CD4-positive, alpha-beta T cell treated with Interleukin-10 for 1 hour (primary cell): Measurements from ENCODE around the gene SPDEF.

ENCODE experiments used
- DNase-seq: peaks from one replicate; pipeline ENCODE4 v3.0.0-alpha.2; 2020

SPDEF gene

DNA sequence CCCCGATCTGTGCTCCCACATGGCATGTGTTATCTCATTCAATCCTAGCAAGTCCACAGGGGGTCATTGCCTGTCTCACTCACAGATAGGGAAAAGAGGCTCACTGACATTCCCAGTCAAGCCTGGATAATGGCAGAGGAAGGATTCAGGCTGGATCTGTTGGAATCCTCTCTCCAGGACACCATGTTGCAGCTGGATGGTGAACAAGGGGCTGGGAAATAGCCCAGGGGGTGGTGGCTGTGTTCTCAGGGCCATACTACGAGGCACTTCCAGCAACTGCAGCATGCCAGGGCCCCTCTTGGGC, 5.0 kb upstream of the SPDEF start:
- DNase-seq = no peak

- no peak for DNase-seq
These were observed 4.5 kb upstream of the SPDEF start for GRCh38 chr6:34560366-34561226.

DNA sequence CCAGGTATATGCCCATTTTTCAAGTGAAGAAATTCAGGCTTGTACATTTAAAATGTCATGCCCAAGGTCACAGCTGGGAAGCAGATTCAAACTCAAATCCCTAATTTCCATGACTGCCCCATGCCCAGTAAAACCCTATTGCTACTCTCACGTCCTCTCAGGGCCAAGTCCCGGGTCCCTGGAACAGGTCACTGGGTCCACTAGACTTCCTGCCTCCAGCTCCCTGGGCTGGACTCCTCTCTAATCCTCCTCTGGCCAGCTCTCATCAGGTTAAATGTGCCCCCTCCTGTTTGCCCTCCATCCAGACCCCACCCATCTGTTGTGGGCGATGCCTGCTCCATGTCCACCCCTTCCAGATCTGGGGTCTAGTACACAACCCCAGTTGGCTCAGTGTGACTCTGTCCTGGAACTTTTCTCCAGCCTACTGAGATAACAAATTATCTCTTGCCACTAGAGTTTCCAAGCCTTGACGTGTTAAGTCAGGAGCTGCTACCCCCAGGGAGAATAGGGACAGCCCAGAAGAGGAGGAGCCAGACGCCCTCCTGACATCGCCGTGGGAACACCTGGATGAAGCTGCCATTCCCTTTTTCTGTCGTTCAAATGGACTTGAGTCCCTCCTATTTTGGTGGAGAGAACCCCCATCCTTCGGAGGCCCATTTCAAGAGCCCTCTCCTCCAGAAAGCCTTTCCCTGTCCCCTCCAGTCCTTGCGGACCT, 3.7 kb upstream of the SPDEF start:
- no peak for DNase-seq

GRCh38 chr6:34558172-34558714, 2.1 kb upstream of the SPDEF start:
- DNase-seq = no peak

DNA sequence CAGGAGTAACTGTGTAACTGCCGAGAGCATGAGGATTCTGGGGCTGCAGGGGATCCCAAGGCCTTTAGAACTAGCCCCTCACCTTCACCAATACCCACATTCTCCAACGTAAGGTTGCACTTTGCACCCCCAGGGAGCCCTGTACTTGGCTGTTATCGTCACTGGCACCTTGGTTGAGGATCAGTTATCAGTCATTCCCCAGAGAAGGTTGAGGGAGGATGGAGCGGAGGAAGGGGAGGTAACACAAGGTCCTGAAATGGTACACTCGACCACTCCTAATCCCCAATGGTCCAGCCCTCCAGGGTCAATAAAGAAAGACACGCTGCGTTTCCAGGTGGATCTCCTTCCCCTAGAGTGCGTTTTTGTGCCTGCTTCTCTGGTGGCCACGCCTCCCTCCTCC, 1.1 kb upstream of the SPDEF start:
- no peak for DNase-seq

GRCh38 chr6:34556493-34556892, 364 bp upstream of the SPDEF start:
- no peak for DNase-seq

DNA sequence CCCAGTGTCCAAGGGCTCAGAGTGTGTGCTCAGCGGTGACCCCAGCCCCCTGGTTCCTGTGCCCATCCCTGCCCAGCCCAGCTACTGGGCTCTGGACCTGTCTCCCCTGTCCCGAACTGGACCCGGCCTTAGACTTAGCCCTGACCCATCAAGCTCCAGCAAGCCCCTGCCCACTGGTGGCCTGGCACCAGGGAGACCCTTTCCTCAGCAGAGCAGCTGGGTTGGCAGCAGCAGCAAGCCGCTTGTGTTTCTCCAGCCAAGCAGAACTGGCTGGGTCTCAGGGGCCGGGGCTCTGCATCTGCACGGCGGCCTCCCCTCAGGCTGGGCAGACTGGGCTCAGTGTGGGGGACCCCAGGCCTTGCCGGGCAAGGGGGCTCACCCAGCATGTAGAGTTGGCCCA, 801 bp downstream of the SPDEF start:
- DNase-seq = no peak

GRCh38 chr6:34555007-34555322, 1.2 kb downstream of the SPDEF start:
- no peak for DNase-seq

DNA sequence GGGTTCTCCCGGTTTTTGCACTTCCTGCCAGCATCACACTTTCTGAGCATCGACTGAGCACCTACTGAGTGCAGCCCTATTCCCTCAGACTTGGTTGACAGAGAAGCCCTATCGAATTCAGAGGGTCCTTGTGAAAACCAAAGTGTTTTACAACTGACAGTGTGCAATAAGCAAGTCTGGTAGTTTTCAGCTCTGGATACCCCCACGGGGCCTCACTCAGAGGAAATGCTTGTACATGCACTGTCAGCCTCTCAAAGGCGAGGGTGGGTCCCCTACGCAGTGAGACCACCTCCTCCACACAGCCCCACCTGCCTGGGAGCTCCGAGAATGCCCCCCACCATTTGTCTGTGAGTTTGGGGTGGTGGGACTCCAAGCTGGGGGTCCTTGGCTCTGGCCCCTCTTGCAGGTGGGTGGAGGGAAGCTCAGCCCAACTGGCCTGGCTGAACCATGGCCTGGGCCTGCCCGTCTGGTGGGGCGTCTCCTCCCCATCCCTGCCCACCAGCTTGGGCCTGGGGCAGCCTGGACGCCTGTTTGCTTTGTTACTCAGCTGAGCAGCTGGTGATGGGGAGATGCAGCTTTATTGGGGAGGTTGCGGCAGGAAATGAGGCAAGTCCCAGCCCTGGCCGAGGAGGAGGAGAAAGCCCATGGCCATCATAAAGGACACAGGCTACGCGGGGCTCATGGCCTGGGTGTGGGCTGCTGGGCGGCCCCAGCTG, 1.7 kb downstream of the SPDEF start:
- DNase-seq = no peak

GRCh38 chr6:34553750-34554149, 2.4 kb downstream of the SPDEF start:
- no peak for DNase-seq

DNA sequence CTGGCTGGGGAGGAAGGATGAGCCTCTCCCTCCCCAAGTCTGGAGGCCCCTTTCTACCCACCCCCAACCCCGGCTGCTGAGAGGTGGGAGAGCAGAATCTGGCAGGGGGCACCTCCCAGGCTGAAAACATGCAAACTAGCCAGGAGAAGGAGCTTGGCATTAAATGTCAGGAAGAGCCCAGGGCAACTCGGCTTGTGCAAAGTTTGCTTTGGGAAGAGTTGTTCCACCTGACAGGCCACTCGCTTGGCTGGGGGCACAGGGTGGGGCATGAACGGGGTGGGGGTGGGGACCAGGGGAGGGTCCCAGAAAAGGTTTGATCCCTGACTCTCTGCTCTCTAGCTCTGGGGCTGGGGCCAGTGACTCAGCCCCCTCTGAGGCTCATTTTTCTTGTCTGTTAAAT, 3.0 kb downstream of the SPDEF start:
- DNase-seq = no peak

DNA sequence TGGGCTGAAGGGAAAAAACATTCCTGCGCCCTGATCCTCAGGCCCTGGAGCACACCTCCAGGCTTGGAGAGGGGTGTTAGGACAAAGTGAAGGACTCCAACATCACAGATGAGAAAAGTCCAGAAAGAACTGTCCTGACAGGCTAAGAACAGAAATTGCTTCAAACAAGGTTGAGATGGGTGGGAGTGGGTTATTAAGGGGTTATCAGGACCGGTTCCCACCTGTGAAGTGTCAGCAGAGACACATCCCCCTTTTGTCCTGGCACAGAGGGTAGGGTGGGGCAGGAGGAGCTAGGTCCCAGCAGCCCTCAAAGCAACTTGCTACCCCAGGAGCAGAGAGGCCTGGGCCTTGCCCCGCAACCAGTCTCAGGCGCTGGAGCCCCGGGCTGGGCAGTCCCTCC, 3.5 kb downstream of the SPDEF start:
- no peak for DNase-seq

DNA sequence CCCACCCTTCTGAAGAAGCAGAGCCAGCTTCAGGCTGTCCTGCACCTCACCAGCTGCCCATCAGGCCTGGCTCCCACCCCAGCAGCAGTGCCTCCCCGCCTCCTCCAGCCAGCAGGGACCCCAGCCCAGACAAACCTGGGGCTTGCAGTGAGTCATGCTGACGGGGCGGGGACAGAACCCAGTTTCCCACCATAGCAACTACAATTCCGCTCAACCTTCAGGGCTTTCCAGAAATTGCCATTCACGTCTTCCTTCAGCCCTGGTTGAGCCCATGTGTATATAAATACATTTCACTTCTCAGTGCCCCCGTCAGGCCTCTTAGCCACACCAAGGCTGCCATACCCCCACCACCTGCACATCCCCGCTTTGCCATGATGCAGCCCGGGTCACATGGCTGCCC, 4.4 kb downstream of the SPDEF start:
- no peak for DNase-seq

DNA sequence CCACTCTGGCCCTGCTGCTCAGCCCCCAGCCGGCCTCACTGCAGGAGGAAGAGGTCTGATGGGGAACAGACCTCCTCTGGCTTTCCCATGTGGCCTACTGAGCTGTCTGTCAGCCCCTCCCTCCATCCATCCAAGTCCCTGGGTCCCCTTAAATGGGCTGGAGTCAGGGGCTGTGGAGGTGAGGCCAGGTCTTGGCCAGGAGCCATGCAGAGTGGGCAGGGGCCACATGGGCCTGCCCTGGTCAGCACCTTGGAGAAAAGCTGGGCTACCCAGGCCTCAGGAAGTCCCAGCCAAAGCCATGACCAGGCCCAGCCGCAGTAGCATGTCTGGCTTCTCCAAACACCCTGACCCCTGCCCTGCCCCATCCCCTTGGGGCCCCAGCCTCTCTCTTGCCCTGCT, 6.3 kb downstream of the SPDEF start:
- no peak for DNase-seq

DNA sequence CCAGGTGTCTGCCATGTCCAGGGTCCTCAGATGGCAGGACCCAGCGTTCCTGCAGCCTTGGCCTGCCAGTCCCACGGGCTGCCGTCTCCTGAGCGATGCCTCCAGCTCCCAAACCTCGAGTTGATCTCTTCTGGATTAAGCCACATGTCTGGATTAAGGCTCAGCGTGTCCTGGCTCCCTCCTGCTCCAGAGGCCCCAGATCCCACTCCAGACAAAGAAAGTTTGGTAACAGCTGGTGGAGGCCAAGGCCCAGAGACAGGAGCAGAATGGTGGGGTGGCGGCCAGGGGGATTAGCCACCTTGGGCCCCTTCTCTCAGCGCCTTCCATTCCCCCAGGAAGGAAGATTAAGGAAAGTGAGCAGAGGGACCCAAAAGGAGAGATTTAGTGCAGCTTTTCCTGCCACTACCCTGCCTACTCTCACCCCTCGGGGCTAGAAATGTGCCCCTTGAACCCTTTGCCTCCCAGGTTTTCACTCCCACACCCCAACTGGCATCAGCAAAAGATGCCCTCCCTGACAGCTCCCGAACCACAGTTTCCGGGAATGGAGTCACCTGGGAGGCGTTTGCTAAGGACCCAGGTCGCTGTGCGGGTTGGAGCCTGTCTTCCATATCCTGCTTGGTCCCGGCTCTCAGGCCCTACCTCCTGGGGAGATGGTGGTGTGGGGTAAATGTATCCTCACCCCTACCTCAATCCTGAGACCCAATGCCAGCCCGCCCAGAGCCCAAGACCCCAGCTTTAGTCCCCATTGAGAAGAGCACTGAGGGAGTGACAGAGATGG, 6.9 kb downstream of the SPDEF start:
- DNase-seq = no peak

GRCh38 chr6:34547701-34548644, 8.2 kb downstream of the SPDEF start:
- DNase-seq = no peak

- no peak for DNase-seq
These were observed 9.4 kb downstream of the SPDEF start for GRCh38 chr6:34546551-34547321.

DNA sequence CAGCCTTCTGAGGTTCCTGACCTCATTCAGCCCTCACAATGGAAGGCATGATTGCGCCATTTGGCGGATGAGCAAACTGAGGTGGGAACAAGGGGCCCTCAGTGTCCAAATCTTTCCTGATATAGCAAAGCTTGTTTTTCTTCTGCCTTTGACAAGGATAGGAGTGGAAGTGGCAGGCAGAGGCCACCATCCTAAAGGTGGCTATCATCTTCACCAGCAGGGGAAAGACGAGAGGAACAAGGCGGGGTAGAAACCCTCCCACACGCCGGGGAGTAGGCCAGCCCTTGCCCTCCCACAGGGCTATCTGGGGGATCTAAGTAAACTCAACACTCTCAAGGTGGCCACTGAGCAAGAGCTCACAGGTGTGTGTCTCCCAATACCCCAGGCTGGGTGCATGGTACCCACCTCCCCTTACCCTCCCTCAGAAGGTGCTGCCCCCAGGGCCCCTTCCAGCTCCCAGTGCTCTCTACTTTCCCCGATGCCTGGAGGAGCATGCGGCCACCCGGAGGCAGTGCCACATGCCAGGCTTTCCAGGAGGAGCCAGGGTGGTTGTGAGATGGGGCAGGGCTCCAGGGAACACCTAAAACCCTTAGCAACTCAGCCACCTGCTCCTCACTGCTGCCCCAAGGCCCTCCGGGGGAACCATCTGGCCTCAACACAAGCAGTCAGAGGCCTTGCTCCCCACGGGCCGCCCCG, 11.2 kb downstream of the SPDEF start:
- no peak for DNase-seq

- no peak for DNase-seq
These were observed 12.0 kb downstream of the SPDEF start for GRCh38 chr6:34544052-34544604.

- DNase-seq = no peak
These were observed 12.7 kb downstream of the SPDEF start for GRCh38 chr6:34543421-34543820.
